ENCODE results near the gene COL4A6.

Gene COL4A6

DNA sequence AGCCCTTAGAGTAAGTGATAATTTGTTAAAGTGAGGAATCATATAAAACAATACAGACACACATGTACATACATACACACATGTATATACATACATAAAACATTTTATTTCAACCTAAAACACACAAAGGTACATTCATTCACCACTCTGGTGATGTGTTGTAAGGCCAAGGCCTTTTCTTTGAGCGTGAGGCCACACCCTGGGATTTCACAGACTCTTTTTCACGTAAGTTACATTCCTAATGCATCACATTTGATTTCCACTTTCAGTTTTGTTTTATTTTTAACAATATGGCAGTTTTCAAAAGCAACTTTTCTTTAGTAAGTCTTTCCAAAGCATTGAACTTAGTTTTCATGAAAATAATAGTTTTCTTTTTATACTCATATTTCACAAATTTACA is 170.7 kb downstream of the COL4A6 start:
- no peak overlapping the region for H2AFZ ChIP-seq (ENCODE audit: low read length)
- H3K79me2 ChIP-seq (ENCODE audit: insufficient read depth, low read length) = no peaks in the 10 kb centered on the region
- no peaks in the 10 kb centered on the region for H4K20me1 ChIP-seq (ENCODE audit: insufficient read depth, low read length, poor library complexity, severe bottlenecking)
- no peak overlapping the region for H3K4me3 ChIP-seq (ENCODE audit: low read length, poor library complexity, severe bottlenecking)
- H3K9me3 ChIP-seq (ENCODE audit: insufficient read depth, low read depth, low read length) = no peaks in the 10 kb centered on the region
- no peaks in the 10 kb centered on the region for H3K9me2 ChIP-seq (replicated peaks; ENCODE audit: low read depth, low read length)
- H3K9ac ChIP-seq (ENCODE audit: low read depth, low read length, poor library complexity, severe bottlenecking) = no peak overlapping the region
- peaks cover 52% of the 10 kb centered on the region for H3K27me3 ChIP-seq (ENCODE audit: insufficient read depth, low read length, poor library complexity, severe bottlenecking)
- TF ChIP-seq, protein P1, sequence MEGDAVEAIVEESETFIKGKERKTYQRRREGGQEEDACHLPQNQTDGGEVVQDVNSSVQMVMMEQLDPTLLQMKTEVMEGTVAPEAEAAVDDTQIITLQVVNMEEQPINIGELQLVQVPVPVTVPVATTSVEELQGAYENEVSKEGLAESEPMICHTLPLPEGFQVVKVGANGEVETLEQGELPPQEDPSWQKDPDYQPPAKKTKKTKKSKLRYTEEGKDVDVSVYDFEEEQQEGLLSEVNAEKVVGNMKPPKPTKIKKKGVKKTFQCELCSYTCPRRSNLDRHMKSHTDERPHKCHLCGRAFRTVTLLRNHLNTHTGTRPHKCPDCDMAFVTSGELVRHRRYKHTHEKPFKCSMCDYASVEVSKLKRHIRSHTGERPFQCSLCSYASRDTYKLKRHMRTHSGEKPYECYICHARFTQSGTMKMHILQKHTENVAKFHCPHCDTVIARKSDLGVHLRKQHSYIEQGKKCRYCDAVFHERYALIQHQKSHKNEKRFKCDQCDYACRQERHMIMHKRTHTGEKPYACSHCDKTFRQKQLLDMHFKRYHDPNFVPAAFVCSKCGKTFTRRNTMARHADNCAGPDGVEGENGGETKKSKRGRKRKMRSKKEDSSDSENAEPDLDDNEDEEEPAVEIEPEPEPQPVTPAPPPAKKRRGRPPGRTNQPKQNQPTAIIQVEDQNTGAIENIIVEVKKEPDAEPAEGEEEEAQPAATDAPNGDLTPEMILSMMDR (conservative IDR thresholded peaks at IDR 0.05; ENCODE audit: low read length) = no peak
- TF ChIP-seq EZH2phosphoT487 (IDR thresholded peaks at IDR 0.05; ENCODE audit: borderline replicate concordance) = no peak
- no peaks in the 10 kb centered on the region for H3K36me3 ChIP-seq (ENCODE audit: insufficient read depth, low read length)
- H3K4me1 ChIP-seq (ENCODE audit: insufficient read depth, low read length, poor library complexity, severe bottlenecking) = peaks cover 9% of the 10 kb centered on the region
- no peak overlapping the region for H3K4me2 ChIP-seq (ENCODE audit: low read depth, low read length, poor library complexity, severe bottlenecking)
- no peaks in the 10 kb centered on the region for H3F3A ChIP-seq (ENCODE audit: low read depth)

DNA sequence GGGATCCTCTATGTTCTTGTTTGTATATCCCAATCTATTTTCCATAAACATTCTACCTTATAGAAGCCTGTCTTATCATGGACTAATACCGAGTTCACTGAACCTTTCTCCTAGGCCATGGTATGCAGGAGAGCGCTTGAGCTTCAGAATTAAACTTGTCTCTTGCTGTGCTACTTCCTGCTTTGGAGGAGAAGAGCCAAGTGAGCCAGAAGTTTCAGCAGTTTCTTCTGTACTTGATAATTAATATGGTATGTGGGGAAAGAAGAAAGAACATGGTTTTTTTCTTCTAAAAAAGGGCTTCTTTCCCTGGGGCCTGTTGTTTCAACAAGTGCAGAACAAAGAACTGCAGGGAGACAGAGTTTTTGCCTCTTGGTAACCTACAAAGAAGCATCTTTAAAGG is 173.8 kb downstream of the COL4A6 start:
- H3K4me3 ChIP-seq (ENCODE audit: low read length, poor library complexity, severe bottlenecking) = no peak overlapping the region
- no peak overlapping the region for H3K9ac ChIP-seq (ENCODE audit: low read depth, low read length, poor library complexity, severe bottlenecking)
- H4K20me1 ChIP-seq (ENCODE audit: insufficient read depth, low read length, poor library complexity, severe bottlenecking) = no peaks in the 10 kb centered on the region
- no peaks in the 10 kb centered on the region for H3K79me2 ChIP-seq (ENCODE audit: insufficient read depth, low read length)
- TF ChIP-seq, protein P1 (conservative IDR thresholded peaks at IDR 0.05; ENCODE audit: low read length) = no peak
- TF ChIP-seq EZH2phosphoT487 (IDR thresholded peaks at IDR 0.05; ENCODE audit: borderline replicate concordance) = no peak
- H2AFZ ChIP-seq (ENCODE audit: low read length) = no peak overlapping the region
- H3K4me2 ChIP-seq (ENCODE audit: low read depth, low read length, poor library complexity, severe bottlenecking) = no peak overlapping the region
- peaks cover 43% of the 10 kb centered on the region for H3K27me3 ChIP-seq (ENCODE audit: insufficient read depth, low read length, poor library complexity, severe bottlenecking)
- no peaks in the 10 kb centered on the region for H3K36me3 ChIP-seq (ENCODE audit: insufficient read depth, low read length)
- H3K4me1 ChIP-seq (ENCODE audit: insufficient read depth, low read length, poor library complexity, severe bottlenecking) = no peaks in the 10 kb centered on the region
- H3F3A ChIP-seq (ENCODE audit: low read depth) = no peaks in the 10 kb centered on the region
- no peaks in the 10 kb centered on the region for H3K9me2 ChIP-seq (replicated peaks; ENCODE audit: low read depth, low read length)
- no peaks in the 10 kb centered on the region for H3K9me3 ChIP-seq (ENCODE audit: insufficient read depth, low read depth, low read length)

DNA sequence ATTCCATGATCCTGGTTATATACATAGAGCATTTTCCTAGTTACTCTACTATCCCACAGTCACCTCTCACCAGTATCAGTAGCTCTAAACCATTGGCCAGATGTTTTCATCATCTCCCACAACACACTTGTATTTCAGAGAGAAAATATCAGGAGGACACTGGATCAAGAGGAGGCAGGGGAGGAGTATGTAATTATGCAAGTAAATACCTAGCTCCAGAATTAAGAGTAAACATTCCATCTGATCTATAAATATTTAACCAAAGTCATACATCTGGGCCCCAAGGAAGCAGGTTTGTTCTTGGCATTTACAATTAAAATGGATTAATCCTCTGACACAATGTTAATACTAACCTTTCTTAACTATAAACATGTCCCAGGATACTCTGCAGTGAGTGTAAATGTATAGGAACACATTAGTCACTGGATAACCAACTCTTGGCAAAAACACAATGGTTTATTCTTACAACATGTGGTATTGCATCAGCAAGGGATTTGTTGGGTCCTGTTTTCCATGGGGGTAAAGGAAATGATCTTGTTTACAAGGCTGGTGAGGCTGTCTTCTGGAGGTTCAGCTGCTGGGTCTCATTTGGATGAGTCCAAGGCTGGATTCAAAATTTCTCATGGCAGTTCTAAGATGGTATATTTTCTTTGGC is 176.5 kb downstream of the COL4A6 start:
- Histone ChIP-seq H3F3A (ENCODE audit: low read depth) (no peaks in the 10 kb centered on the region), H2AFZ (ENCODE audit: low read length) (no peak overlapping the region), H3K27me3 (ENCODE audit: insufficient read depth, low read length, poor library complexity, severe bottlenecking) (peaks cover 25% of the 10 kb centered on the region), H3K4me3 (ENCODE audit: low read length, poor library complexity, severe bottlenecking) (no peak overlapping the region), H4K20me1 (ENCODE audit: insufficient read depth, low read length, poor library complexity, severe bottlenecking) (no peaks in the 10 kb centered on the region), H3K79me2 (ENCODE audit: insufficient read depth, low read length) (no peaks in the 10 kb centered on the region), H3K9me2 (replicated peaks; ENCODE audit: low read depth, low read length) (no peaks in the 10 kb centered on the region), H3K9me3 (ENCODE audit: insufficient read depth, low read depth, low read length) (no peaks in the 10 kb centered on the region), H3K9ac (ENCODE audit: low read depth, low read length, poor library complexity, severe bottlenecking) (no peak overlapping the region), H3K4me2 (ENCODE audit: low read depth, low read length, poor library complexity, severe bottlenecking) (no peak overlapping the region), H3K4me1 (ENCODE audit: insufficient read depth, low read length, poor library complexity, severe bottlenecking) (no peaks in the 10 kb centered on the region), H3K36me3 (ENCODE audit: insufficient read depth, low read length) (no peaks in the 10 kb centered on the region)
- TF ChIP-seq EZH2phosphoT487 (IDR thresholded peaks at IDR 0.05; ENCODE audit: borderline replicate concordance) = no peak
- TF ChIP-seq, protein P1 (conservative IDR thresholded peaks at IDR 0.05; ENCODE audit: low read length) = no peak

All from Loucy (cell line).